GM19193 (cell line): Measurements from ENCODE around the gene SPPL2C.

Experiments
- POLR2A ChIP-seq: IDR thresholded peaks from 4 replicates; pipeline ENCODE4 v1.6.1; 2011; ENCODE audit not compliant: insufficient read depth, insufficient read length; ENCODE audit errors: extremely low read depth

The SPPL2C gene

DNA sequence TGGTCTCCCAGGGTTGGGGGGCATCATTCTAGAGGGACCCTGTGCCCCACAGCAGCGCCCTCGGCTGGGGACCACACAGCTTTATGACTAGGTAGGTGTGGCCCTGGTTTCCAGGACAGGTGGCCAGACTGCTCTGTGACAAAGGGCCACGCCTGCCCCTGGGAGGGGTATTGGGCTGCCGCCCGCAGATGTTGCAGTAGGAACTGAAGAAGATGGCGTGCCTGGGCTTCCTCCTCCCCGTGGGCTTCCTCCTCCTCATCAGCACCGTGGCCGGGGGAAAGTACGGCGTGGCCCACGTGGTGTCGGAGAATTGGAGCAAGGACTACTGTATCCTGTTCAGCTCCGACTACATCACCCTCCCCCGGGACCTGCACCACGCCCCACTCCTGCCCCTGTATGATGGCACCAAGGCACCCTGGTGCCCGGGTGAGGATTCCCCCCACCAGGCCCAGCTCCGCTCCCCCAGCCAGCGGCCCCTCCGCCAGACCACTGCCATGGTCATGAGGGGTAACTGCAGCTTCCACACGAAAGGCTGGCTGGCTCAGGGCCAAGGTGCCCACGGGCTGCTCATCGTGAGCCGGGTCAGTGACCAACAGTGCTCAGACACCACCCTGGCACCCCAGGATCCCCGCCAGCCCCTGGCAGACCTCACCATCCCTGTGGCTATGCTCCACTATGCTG, at the start of gene SPPL2C:
SPPL2C (plus strand) TSS at position 187 of the 681 bp plus-strand sequence; CDS start at position 213, 26 bp downstream.
- no peak for TF ChIP-seq POLR2A

GRCh38 chr17:45800816-45801215, 43.9 kb upstream of the SPPL2C start:
- TF ChIP-seq POLR2A = no peak

DNA sequence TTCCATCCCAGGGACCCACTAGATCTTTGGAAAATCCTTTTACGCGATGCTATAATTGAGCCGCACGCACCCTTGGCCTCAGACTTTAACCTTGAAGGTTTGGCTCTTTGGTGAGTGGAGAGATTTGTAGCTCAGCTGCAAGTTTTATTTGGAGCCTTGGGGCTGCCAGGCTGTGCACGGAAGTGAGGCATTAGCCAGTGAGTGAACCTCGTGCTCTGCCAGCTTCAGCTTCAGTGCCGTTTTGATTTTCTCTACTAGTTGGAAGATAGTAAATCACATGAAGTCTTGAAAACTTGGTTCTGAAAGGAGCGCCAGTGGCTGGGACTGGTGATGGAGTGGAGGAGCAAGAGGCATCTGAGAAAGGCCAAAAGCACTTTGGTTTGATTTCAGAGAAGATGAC, 43.3 kb upstream of the SPPL2C start:
- TF ChIP-seq POLR2A = no peak

- no peak for TF ChIP-seq POLR2A
Measured at GRCh38 chr17:45808845-45809244, 35.8 kb upstream of the SPPL2C start.

- TF ChIP-seq POLR2A = no peak
Measured at GRCh38 chr17:45809499-45809898, 35.2 kb upstream of the SPPL2C start.

- TF ChIP-seq POLR2A = no peak
Measured at GRCh38 chr17:45812102-45812501, 32.6 kb upstream of the SPPL2C start.

- no peak for TF ChIP-seq POLR2A
Measured at GRCh38 chr17:45813048-45813725, 31.5 kb upstream of the SPPL2C start.

- TF ChIP-seq POLR2A = no peak
Measured at GRCh38 chr17:45814622-45815606, 29.8 kb upstream of the SPPL2C start.

GRCh38 chr17:45815752-45816151, 28.9 kb upstream of the SPPL2C start:
- TF ChIP-seq POLR2A = no peak

DNA sequence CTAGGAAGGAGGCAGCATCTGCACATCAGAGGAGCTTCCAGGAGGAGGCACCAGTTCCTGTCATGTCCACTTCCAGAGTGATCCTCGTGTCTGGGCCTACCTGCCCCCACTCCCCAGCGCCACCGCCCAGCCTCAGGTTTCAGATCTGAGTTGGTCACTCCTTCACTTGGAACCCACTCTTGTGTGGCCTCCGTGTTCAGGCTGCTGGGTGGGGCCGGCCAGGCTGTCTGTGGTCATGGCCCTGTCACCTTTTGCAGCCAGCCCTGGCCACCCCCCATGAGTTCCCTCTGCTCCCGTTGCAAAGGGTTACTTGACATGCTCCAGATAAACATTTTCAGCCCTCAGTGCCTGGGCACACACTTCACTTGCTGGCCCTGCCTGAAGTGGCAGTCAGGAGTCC, 26.6 kb upstream of the SPPL2C start:
- TF ChIP-seq POLR2A = no peak

DNA sequence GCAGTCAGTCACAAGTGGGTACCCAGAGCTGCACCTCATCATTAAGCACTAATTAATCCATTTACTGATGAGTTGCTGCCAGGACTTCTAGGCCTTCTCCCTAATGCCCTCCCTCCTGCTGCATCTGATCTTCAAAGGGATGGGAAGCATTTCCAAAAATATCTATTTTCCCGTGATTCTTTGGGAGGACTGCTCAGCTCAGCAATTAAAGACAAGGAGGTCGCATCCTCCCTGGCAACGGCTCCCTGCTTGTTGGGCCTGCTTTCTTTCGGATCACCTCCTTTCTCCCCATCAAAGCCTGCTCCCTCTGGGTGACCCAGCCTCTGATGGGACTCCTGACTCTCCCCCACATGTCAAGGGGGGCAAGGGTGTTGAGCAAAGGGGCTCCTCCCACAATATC, 26.0 kb upstream of the SPPL2C start:
- TF ChIP-seq POLR2A = no peak

GRCh38 chr17:45819632-45820031, 25.0 kb upstream of the SPPL2C start:
- no peak for TF ChIP-seq POLR2A

DNA sequence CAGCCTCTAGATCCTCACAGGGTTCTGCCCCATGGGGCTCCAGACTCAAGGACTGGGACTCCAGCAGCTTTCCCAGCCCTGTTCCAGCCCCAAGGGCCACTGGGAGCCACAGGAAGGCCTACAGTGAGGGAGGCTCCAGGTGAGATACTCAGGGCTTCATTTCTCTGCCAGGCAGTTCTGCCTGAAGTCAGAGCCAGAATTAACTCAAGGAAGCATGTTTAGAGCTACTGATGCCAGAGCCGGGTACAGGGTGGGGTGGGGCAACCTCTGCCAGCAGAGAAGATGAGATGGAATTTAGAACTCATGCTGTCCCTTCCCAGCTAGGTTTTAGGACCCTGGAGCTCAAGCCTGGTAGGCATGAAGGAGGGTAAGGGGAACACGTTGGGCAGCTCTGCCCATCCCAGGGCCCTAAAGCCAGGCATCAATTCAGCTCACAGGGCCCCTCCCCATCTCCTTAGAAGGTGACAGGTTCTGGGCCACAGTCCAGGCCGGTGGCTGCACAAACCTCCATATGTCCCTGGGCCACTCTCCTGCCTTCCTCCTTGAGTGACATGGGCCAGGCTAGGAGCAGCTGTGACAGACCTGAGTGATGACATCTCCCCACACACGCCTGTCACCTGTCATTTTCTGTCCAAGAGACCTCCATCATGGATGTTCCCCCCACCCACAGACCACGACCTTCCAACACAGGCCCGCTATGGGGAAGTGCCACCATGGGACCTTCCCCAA, 24.5 kb upstream of the SPPL2C start:
- TF ChIP-seq POLR2A = no peak

GRCh38 chr17:45821147-45821546, 23.5 kb upstream of the SPPL2C start:
- TF ChIP-seq POLR2A = no peak

GRCh38 chr17:45823598-45823997, 21.1 kb upstream of the SPPL2C start:
- no peak for TF ChIP-seq POLR2A

DNA sequence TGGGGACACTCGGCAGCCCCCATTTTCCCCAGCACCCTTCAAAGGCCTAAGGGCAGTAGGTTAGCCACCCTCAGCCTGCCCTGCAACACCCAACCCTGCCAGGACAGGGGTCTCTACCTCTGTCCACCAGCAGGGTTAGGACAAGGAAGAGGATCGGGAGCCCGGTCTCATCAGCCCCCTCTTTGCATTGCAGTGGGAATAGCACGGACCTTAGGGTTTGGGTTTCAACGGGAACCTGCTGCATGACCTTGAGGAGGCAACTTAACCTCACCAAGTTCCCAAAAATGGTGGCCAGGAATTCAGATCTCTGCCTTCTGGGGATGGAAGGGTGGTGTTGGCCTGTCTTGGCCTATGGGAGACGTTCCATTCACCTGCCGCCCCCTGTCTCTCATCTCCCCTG, 20.2 kb upstream of the SPPL2C start:
- no peak for TF ChIP-seq POLR2A
